Measurements from ENCODE around the gene MEX3A.
"Not testable (repeated sequence)": the region's sequence is repeated elsewhere in the genome, so short reads cannot be mapped to it uniquely, and the experiment has no call there.

Gene MEX3A

DNA sequence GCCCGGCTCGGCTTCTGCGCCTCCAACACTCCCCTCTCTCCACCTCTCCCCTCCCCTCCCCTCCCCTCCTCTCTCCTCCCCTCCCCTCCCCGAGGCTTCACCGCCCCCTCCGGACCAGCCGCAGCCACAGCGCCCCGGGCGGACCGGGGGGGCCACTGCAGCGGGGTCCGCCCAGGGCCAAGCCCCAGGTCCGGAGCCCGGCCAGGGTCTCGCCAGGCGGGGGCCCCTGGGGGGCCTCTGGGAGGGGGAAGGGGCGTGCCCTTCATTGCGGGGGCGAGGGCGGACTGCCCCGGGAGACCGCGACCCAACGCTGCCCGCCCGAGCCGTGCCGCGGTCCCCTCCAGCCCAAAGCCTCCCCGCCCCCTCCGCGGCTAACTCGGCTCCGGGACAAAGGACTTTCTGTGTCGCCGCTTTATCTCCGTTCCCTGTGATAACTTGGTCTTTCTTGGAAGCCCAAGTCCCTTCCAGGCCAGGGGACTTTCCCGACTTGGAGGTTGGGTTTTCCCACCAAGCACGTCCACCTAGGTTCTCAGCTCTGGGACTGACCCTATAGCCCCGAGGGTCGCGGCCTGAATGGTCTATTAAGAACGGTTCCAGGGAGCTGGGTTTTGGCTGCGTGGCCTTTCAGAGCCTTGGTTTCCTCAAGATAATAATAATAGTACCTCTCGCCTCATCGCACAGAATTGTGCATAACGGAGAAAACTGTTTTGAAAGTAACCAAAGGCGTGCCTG lies 28.3 kb downstream of the MEX3A start, which contains the start of gene UBQLN4:
TSS of gene UBQLN4 (minus strand) at position 31 of the 732 bp plus-strand sequence. CDS start 97 bp downstream, outside the sequence.
- DNase-seq = peak; percentile 79

DNA sequence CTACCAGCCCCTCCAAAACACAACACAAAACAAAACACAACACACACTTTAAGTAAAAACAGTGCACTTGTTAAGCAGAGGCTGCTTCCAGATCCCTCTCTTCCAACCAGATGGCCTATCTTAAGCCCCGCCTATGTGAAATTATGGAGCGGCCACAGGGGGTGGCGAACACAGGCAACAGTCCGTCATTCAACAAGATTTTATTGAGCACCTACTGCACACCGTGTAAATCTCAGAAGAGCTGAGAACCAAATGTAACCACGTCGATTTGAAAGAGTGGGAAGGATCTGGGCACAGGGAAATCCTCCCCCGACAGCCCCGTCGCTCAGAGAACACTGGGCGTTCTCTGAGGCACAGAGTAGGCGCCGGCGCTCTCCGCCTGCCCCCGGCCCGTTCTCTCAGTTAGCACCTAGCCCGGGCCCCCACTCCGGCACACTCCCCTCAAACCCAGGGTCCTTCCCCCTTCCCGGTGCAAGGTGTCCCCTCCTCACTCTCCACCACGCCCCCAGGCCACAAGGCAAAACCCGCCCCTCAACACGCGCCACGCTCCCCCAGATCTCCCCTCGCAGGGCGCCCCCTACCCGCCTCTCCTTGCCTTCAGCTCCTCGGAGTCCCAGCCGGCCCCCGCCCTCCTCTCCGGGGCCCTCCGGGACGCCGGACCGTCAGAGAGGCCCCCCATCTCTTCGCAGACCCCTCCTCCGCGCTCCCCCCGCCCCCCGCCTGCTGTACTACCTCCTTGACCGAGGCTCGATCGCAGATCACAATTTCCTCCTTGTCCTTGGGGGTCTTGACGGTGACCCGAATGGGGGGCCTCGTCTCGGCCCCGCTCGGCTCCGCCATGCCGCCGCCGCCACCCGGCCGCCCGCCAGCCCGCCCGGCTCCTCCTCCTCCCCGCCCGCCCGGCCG lies 29.1 kb downstream of the MEX3A start:
- DNase-seq = peak; percentile 53

DNA sequence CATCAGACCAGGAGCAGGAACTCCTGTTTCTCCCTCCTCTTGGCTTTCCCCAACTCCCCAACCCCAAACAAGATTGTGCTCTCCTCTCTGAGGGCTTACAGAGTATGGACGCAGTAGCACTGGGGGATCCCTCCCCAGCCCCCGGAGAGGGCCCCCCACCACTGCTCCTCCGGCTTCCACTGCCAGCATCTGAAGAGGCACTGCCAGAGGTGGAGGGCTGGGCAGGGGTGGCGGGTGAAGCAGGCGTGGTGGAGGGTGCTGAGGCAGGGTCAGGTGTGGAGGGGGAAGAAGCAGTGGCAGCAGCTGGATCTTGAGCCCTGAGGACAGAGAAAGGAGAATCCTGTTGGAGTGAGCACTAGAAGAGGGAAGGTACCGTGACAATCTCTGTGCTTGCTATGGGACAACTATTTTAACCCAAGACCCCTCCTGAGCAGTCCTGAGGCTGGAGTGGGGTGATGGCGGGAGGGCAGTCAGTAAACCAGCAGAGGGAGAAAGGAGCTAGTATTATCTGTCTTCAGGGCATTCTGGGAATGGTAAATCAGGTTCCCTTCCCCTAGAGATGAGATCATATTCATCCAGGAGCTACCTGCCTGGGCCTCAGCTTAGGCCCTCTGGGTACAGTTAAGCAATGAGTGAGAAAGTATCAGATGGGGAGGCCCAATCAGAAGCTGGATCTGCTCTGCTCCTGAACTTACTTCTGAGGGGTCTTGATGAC lies 31.1 kb downstream of the MEX3A start:
- DNase-seq = no peak

DNA sequence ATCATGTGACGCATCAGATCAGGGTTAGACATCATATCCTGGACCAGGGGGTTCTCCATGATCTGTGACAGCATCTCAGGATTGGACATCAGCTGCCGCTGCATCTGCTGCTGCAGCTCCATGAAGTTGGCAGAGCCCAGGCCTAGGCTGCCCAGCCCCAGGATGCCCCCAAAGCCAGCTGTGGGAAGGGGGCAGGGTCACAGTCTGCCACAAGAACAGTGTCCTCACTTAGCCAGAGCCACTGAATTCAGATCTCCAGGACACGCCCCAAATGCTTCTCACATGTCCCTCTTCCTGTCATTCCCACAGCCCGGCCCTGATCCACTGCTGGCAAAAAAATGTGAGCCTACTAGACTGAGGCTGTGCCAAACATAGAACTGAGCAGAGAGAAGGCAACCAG lies 31.9 kb downstream of the MEX3A start:
- no peak for DNase-seq

DNA sequence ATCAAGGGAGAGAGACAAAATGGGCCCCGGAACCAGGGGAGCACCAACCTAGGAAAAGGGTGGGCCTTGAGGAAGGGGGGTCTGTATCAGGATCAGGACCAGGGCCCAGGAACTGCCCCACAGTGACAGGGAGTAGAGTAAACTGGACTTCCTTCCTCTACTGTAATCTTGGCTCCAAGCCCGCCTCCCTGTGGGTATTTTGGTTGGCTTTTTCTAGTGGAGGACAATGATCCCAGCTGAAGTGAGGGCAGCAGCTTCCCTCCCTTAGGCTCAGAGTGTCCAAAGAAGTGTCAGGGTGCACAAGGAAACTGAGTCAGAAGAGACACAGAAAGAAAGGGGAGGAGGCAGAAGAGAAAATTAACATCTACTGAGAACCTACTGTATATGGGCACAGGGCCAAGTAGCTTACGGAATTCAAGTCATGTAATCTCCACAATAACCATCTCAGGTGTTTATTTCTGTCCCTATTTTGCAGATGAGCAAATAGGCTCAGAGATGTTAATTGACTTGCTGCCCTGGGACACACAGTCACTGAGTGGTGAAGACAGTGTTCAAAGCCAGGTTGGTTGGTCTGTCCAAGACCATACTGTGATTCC lies 33.5 kb downstream of the MEX3A start:
- DNase-seq = no peak

DNA sequence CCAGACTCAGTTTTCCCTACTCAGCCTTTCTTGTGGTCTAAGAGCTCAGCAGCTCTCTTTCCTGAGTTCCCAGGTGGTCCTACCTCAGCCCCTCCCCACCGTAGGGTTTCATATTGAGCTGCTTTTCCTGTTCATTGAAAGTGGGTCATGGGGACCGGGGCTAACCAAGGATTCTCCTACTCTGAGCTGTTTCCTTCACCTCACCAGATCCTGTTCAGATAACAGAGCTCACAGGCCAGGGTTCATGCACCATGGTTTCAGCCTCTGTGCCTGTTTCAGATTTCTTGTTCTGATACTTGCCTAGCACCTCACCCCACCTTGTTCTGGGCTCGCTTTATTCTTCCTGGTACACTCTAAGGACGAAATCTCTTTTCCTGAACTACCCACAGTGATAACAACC lies 37.2 kb downstream of the MEX3A start:
- DNase-seq = no peak

DNA sequence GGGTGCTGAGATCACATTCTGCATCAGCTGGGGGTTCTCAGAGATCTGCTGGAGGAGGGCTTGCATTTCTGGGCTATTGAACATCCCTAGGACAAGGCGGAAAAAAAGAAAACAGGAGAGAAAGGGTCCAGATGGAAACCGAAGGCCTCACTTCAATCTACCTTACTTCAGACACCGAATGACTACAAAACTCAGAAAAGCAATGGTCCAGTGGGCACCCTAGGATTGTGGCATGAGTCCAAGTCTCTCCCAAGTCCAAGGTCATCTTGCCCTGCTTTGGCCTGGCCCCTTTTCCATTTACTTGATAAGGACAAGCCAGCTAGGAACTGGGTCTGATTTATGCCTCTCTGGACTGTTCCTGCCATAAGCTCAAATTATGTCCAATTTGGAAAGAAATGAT lies 39.4 kb downstream of the MEX3A start:
- no peak for DNase-seq

DNA sequence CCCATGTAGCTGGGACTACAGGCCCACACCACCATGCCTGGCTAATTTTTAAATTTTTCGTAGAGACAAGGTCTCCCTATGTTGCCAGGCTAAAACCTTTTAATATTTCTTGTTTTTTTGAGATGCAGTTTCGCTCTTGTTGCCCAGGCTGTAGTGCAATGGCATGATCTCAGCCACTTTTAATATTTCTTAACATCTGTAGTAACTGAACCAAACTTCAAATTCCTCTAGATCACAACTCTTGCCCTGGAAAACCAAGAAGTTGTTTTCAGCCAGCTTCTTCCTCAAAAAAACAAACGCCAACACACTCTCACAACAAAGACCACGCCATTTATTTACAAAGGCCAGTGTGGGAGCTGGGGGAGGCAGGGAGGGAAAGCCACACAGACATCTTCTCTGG lies 47.3 kb downstream of the MEX3A start:
- DNase-seq = not testable (repeated sequence)

DNA sequence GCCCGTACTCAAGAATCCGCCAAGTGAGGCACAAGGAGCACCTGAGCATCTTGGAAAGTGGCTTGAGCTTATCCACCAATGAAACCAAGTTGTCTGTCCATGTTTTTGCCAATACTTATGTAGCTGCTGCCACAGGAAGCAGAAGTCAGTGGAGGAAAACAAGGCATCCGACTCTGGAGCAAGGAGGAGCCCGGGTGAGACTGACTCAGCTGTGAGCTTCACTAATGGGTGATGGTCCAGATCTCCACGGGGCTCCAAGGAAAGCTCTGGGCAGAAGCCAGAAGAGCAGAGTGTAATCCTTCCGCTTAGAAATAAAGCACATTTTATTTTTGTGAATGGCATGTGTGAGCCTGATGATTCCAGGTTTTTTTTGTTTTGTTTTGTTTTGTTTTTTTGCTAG lies 49.3 kb downstream of the MEX3A start:
- DNase-seq = no peak

DNA sequence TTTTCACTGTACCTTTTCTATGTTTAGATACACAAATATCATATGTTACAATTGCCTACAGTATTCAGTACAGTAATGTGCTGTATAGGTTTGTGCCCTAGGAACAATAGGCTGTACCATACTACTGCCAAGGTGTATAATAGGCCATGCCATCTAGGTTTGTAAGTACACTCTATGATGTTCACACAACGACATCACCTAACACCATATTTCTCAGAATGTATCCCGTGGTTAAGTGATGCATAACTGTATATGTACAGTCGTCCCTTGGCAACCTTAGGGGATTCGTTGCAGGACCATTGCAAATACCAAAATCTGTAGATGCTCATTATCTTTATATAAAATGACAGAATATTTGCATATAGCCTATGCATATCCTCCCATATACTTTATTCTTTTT lies 55.7 kb downstream of the MEX3A start:
- DNase-seq = no peak

DNA sequence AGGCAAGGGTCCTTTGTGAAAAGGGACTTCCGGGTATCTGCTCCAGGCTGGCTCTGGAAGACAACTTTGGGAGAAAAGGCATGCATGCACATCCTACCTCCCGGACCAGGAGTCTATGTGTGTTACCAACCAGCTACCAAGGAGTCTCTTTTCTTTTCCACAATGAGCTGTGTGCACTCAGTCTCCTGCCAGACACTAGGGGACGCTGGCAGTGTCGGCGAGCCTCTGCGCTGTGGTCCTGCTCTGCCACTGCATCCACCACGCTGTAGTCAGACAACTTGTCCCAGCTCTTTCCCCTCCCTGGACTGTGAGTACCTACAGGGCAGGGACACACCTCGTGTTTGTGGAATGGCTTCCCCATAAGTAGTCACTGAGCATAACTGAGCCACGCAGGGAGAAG lies 56.4 kb downstream of the MEX3A start:
- no peak for DNase-seq

DNA sequence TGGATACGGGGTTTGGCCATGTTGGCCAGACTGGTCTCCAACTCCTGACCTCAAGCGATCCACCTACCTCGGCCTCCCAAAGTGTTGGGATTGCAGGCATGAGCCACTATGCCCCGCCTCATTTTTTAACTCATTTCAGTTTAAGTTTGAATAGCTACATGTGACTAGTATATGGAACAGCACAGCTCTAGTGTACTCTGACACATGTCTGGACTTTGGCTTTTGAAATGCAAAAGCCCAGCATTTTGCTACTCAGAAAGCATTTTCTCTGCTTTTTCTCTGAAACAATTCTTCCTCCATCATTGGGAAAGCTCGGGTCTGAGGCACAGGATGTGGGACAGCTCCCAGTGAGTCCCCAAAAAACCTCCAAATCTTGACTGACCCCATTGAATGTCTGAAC lies 57.5 kb downstream of the MEX3A start:
- no peak for DNase-seq

All from central memory CD4-positive, alpha-beta T cell (primary cell).